Measurements from ENCODE around the gene SPPL2C.

SPPL2C gene

GRCh38 chr17:45895969-45896785 lies 51.5 kb downstream of the SPPL2C start:
- TF ChIP-seq CTCF (IDR thresholded peaks at IDR 0.05; ENCODE audit: low read depth, low read length, missing control alignments): no peak
- DNase-seq (ENCODE audit: extremely low read depth, low read depth): no peak
- H3K4me3 ChIP-seq (replicated peaks; ENCODE audit: low read depth, low read length): no peak overlapping the region
